Activated T-cell treated with anti-CD3 and anti-CD28 coated beads for 24 hours (primary cell): Measurements from ENCODE around the gene FUT8.
"Not testable (repeated sequence)": the region's sequence is repeated elsewhere in the genome, so short reads cannot be mapped to it uniquely, and the experiment has no call there.

Experiments
- DNase-seq: peaks from one replicate; pipeline ENCODE4 v3.0.0-alpha.2; 2020; ENCODE audit warnings: low read depth

Gene FUT8

GRCh38 chr14:65453807-65454480 is 41.4 kb downstream of the FUT8 start:
- DNase-seq, result no peak

GRCh38 chr14:65456247-65456646 is 43.7 kb downstream of the FUT8 start:
- DNase-seq, result no peak

- DNase-seq, result no peak
Observed at GRCh38 chr14:65461730-65462129, 49.2 kb downstream of the FUT8 start.

- DNase-seq, result no peak
Observed at GRCh38 chr14:65462411-65462810, 49.9 kb downstream of the FUT8 start.

- no peak for DNase-seq
Observed at GRCh38 chr14:65465584-65465983, 53.1 kb downstream of the FUT8 start.

- not testable (repeated sequence) for DNase-seq
Observed at GRCh38 chr14:65467926-65468325, 55.4 kb downstream of the FUT8 start.

- DNase-seq, result no peak
Observed at GRCh38 chr14:65469903-65470302, 57.4 kb downstream of the FUT8 start.

- no peak for DNase-seq
Observed at GRCh38 chr14:65470404-65470880, 57.9 kb downstream of the FUT8 start.

GRCh38 chr14:65471038-65471878 is 58.7 kb downstream of the FUT8 start:
- DNase-seq, result no peak

GRCh38 chr14:65472189-65472588 is 59.7 kb downstream of the FUT8 start:
- no peak for DNase-seq

- DNase-seq, result no peak
Observed at GRCh38 chr14:65476273-65476941, 63.9 kb downstream of the FUT8 start.

GRCh38 chr14:65476942-65477318 is 64.4 kb downstream of the FUT8 start:
- no peak for DNase-seq

GRCh38 chr14:65478017-65478416 is 65.5 kb downstream of the FUT8 start:
- DNase-seq, result no peak

GRCh38 chr14:65478596-65478995 is 66.1 kb downstream of the FUT8 start:
- DNase-seq, result no peak

- DNase-seq, result no peak
Observed at GRCh38 chr14:65479386-65479785, 66.9 kb downstream of the FUT8 start.

GRCh38 chr14:65482757-65483438 is 70.4 kb downstream of the FUT8 start:
- no peak for DNase-seq

GRCh38 chr14:65483647-65484046 is 71.1 kb downstream of the FUT8 start:
- DNase-seq, result no peak

- no peak for DNase-seq
Observed at GRCh38 chr14:65485516-65485915, 73.0 kb downstream of the FUT8 start.

GRCh38 chr14:65486863-65487262 is 74.3 kb downstream of the FUT8 start:
- no peak for DNase-seq

- no peak for DNase-seq
Observed at GRCh38 chr14:65487783-65488494, 75.4 kb downstream of the FUT8 start.

- no peak for DNase-seq
Observed at GRCh38 chr14:65491274-65491673, 78.7 kb downstream of the FUT8 start.

GRCh38 chr14:65492266-65492665 is 79.7 kb downstream of the FUT8 start:
- DNase-seq, result no peak
